IMR-90 (cell line): ENCODE results near the gene CMBL. TPM values are rescaled to one million over a fixed set of nuclear protein-coding genes. Genes with fewer than 3 reads are reported as not detected.

Experiments used
- ATAC-seq: fragments of 200-7000 bp; cut with Tn5 transposase; 2 replicates; pipeline ENCODE4 v1.9.1; 2020; ENCODE audit warnings: low read depth, mild to moderate bottlenecking, moderate library complexity
- BruUV-seq: library from RNA; stranded (reverse); fragments of 400-500 nt; replicated peaks from 2 replicates; lab custom pipeline; 2021; lab: Mats Ljungman, UMichigan
- CTCF ChIA-PET: fragments of 300-600 bp; formaldehyde crosslinking; extraction: SDS; loops from one replicate; lab custom pipeline; 2021; ENCODE audit warnings: antibody characterized with exemption; lab: Yijun Ruan, JAX
- POLR2A ChIA-PET: fragments of 300-600 bp; sonication (Branson Sonifier 250); formaldehyde crosslinking; loops from one replicate; lab custom pipeline; 2022; ENCODE audit warnings: antibody characterized with exemption; ENCODE audit not compliant: unreplicated experiment; lab: Charles Lee
- DNase-seq: peaks from one replicate; pipeline ENCODE4 v3.0.0; 2013
- H2AFZ ChIP-seq: replicated peaks from 2 replicates; pipeline ENCODE3; 2013; ENCODE audit warnings: low read length, mild to moderate bottlenecking; ENCODE audit not compliant: poor library complexity
- H2AK5ac ChIP-seq: 2 replicates; pipeline ENCODE4 v1.6.1; 2013; ENCODE audit warnings: low read depth, low read length, inconsistent platforms
- H2AK9ac ChIP-seq: replicated peaks from 2 replicates; pipeline ENCODE3; 2013; ENCODE audit warnings: mild to moderate bottlenecking, low read depth, low read length, moderate library complexity; ENCODE audit not compliant: poor library complexity
- H2BK120ac ChIP-seq: 2 replicates; pipeline ENCODE4 v1.6.1; 2013; ENCODE audit warnings: low read depth, low read length, inconsistent platforms
- H2BK15ac ChIP-seq: 3 replicates; pipeline ENCODE4 v1.6.1; 2013; ENCODE audit warnings: low read depth, low read length, inconsistent platforms
- H2BK20ac ChIP-seq: 2 replicates; pipeline ENCODE4 v1.6.1; 2013; ENCODE audit warnings: low read depth, mild to moderate bottlenecking, inconsistent platforms, low read length, moderate library complexity
- H2BK5ac ChIP-seq: 2 replicates; pipeline ENCODE4 v1.6.1; 2013; ENCODE audit warnings: mild to moderate bottlenecking, low read depth, low read length, inconsistent platforms; ENCODE audit not compliant: poor library complexity, severe bottlenecking
- H3K14ac ChIP-seq: replicated peaks from 2 replicates; pipeline ENCODE4 v1.6.1; 2013; ENCODE audit warnings: low read depth, low read length, inconsistent platforms
- H3K18ac ChIP-seq: 2 replicates; pipeline ENCODE4 v1.6.1; 2013; ENCODE audit warnings: low read depth, low read length, control low read depth
- H3K23ac ChIP-seq: 2 replicates; pipeline ENCODE4 v1.6.1; 2013; ENCODE audit warnings: low read depth, low read length, inconsistent platforms
- H3K27ac ChIP-seq: 2 replicates; pipeline ENCODE4 v1.5.1; 2013; ENCODE audit warnings: mild to moderate bottlenecking, control low read depth, low read length; ENCODE audit not compliant: insufficient read depth
- H3K27me3 ChIP-seq: 2 replicates; pipeline ENCODE4 v1.6.1; 2013; ENCODE audit warnings: low read length; ENCODE audit not compliant: control insufficient read depth, insufficient read depth
- H3K36me3 ChIP-seq: 2 replicates; pipeline ENCODE4 v1.6.1; 2013; ENCODE audit warnings: low read length, mixed read lengths; ENCODE audit not compliant: control insufficient read depth, insufficient read depth
- H3K4ac ChIP-seq: 2 replicates; pipeline ENCODE4 v1.6.1; 2013; ENCODE audit warnings: low read depth, low read length, inconsistent platforms
- H3K4me1 ChIP-seq: 2 replicates; pipeline ENCODE4 v1.6.1; 2013; ENCODE audit warnings: low read length, mixed read lengths; ENCODE audit not compliant: control insufficient read depth, insufficient read depth
- H3K4me2 ChIP-seq: 2 replicates; pipeline ENCODE4 v1.6.1; 2013; ENCODE audit warnings: low read depth, mild to moderate bottlenecking, control low read depth, low read length, moderate library complexity
- H3K4me3 ChIP-seq: 2 replicates; pipeline ENCODE4 v1.5.1; 2013; ENCODE audit warnings: low read depth, mild to moderate bottlenecking, control low read depth, low read length, moderate library complexity; ENCODE audit not compliant: insufficient read depth
- H3K56ac ChIP-seq: 2 replicates; pipeline ENCODE4 v1.6.1; 2013; ENCODE audit warnings: low read length, inconsistent platforms; ENCODE audit not compliant: insufficient read depth; ENCODE audit errors: extremely low read depth
- H3K79me1 ChIP-seq, 2 experiments: 2 replicates each; pipeline ENCODE4 v1.6.1; 2013; ENCODE audit warnings: low read length in 2 of 2, inconsistent platforms in 1 of 2, low read depth in 1 of 2
- H3K9ac ChIP-seq: 2 replicates; pipeline ENCODE4 v1.6.1; 2013; ENCODE audit warnings: low read depth, low read length, control low read depth
- H3K9me1 ChIP-seq: 2 replicates; pipeline ENCODE4 v1.6.1; 2013; ENCODE audit warnings: low read length, inconsistent platforms; ENCODE audit not compliant: insufficient read depth
- H3K9me3 ChIP-seq: 2 replicates; pipeline ENCODE4 v1.6.1; 2013; ENCODE audit warnings: low read length; ENCODE audit not compliant: control insufficient read depth, insufficient read depth
- H4K20me1 ChIP-seq: 2 replicates; pipeline ENCODE4 v1.6.1; 2013; ENCODE audit warnings: low read length, inconsistent platforms; ENCODE audit not compliant: insufficient read depth
- H4K5ac ChIP-seq: 2 replicates; pipeline ENCODE4 v1.6.1; 2013; ENCODE audit warnings: mild to moderate bottlenecking, low read depth, low read length, control low read depth
- H4K8ac ChIP-seq, 2 experiments: 2 replicates each; pipeline ENCODE4 v1.6.1; 2013; ENCODE audit warnings: low read depth in 2 of 2, low read length in 2 of 2, control low read depth in 1 of 2, inconsistent platforms in 1 of 2
- H4K91ac ChIP-seq: 2 replicates; pipeline ENCODE4 v1.6.1; 2013; ENCODE audit warnings: low read depth, low read length, inconsistent platforms; ENCODE audit not compliant: insufficient read depth
- MAZ ChIP-seq: IDR thresholded peaks from 2 replicates; pipeline ENCODE4 v1.6.1; 2012; ENCODE audit warnings: low read depth, mild to moderate bottlenecking, low read length, improper control_type of control experiment, moderate library complexity, borderline replicate concordance
- NFE2L2 ChIP-seq: fragments of 150-350 bp; IDR thresholded peaks from 2 replicates; pipeline ENCODE4 v1.6.1; 2016; ENCODE audit warnings: low read depth, mild to moderate bottlenecking, low read length
- RCOR1 ChIP-seq: IDR thresholded peaks from 2 replicates; pipeline ENCODE4 v1.6.1; 2012; ENCODE audit warnings: mild to moderate bottlenecking, low read length, improper control_type of control experiment; ENCODE audit not compliant: insufficient replicate concordance
- WGBS, 2 experiments: methylation state at CpG; one replicate each; pipeline versions ENCODE4 v1.1.5 to v1.1.7; 2013; ENCODE audit warnings: missing lambda C conversion rate in 2 of 2; ENCODE audit not compliant: insufficient read length in 1 of 2; ENCODE audit errors: extremely low coverage in 2 of 2; 5-methylcytosine and 5-hydroxymethylcytosine counted together
- dilution Hi-C: fragments of 300-500 bp; cut with HindIII; formaldehyde crosslinking; loops from one replicate; pipeline ENCODE4 v1.14.3; 2018; ENCODE audit warnings: low sequenced_read_pairs; ENCODE audit not compliant: unreplicated experiment
- in situ Hi-C: fragments of 300-500 bp; cut with MboI; formaldehyde crosslinking; loops from 3 replicates; pipeline ENCODE4 v1.14.3; 2019; ENCODE audit warnings: low sequenced_read_pairs, inconsistent platforms, mixed read lengths
- intact Hi-C: fragments of 100-400 bp; cut with micrococcal nuclease; formaldehyde crosslinking; loops from 2 replicates; pipeline ENCODE4 v1.10.0; 2022
- polyA plus RNA-seq, 3 experiments: library from polyadenylated mRNA; depleted of rRNA; stranded (reverse); fragments of >200 nt; gene quantifications; 2 replicates each; pipeline ENCODE4 v1.2.3, GENCODE V29; 2012; ENCODE audit warnings: low replicate concordance in 1 of 3
- total RNA-seq: library from RNA; depleted of rRNA; stranded (reverse); fragments of >200 nt; gene quantifications from 2 replicates; pipeline ENCODE4 v1.2.3, GENCODE V29; 2012
- TF ChIP-seq, protein P1 (sequence below): conservative IDR thresholded peaks from 2 replicates; pipeline ENCODE4 v1.5.1; 2012; ENCODE audit warnings: mild to moderate bottlenecking, low read depth, low read length, improper control_type of control experiment

The CMBL gene
- total and polyA plus RNA-seq, 2 of the 4 experiments (the other 2 are of a cell fraction): 5.0 to 26.3 TPM

DNA sequence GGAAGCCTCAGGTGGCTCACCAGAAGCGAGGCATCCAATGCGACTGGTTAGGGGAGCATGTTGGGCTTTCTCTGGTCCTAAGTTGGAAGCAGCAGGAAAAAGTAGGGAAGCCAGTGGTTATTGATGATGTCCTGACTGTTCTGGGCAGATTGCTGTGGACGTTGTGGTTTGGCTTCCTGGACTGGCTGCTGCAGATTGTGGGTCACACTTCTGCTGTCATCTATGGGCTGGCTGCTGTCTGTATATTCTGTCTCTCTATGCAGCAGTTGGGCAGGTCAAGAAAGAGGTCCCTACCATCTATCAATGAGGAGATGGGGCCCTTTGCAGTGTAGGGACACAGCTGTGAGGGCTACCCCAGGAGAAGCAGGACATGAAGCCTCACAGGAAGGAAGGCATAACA is 32.3 kb upstream of the CMBL start:
- Histone ChIP-seq H3K14ac (no peak overlapping the region), H3K9me1 (no peaks in the 10 kb centered on the region), H4K20me1 (no peaks in the 10 kb centered on the region), H2BK20ac (no peak overlapping the region), H3K9ac (no peak overlapping the region), H3K56ac (no peak overlapping the region), H2AK5ac (no peak overlapping the region), H3K18ac (no peak overlapping the region), H2BK120ac (no peak overlapping the region), H2BK5ac (no peak overlapping the region), H3K27me3 (0 out of 2 replicates have a peak, but pooled peaks cover 2% of the 10 kb centered on the region), H4K5ac (no peak overlapping the region), H3K4me3 (no peak overlapping the region), H3K4ac (no peak overlapping the region), H3K79me1 (no peaks in the 10 kb centered on the region), H3K27ac (no peak overlapping the region), H2AK9ac (no peak overlapping the region), H4K91ac (no peak overlapping the region), H3K4me1 (no peaks in the 10 kb centered on the region), H3K36me3 (no peaks in the 10 kb centered on the region), H3K9me3 (no peaks in the 10 kb centered on the region), H2BK15ac (no peak overlapping the region), H3K23ac (no peak overlapping the region), H4K8ac (no peak overlapping the region), H3K4me2 (no peak overlapping the region), H2AFZ (no peak overlapping the region)
- no peak for DNase-seq
- WGBS, 2 experiments: 40% methylated on average over 1 of the region's 3 CpGs; no CpG with 5 or more reads in 1 of the 2 experiments
- intact Hi-C loops (no loop called here), dilution Hi-C loops (no loop called here), in situ Hi-C loops (no loop called here)
- ATAC-seq: no peak
- CTCF ChIA-PET: no interaction called here
- TF ChIP-seq MAZ (no peak), RCOR1 (no peak), NFE2L2 (no peak)
- TF ChIP-seq, protein P1, sequence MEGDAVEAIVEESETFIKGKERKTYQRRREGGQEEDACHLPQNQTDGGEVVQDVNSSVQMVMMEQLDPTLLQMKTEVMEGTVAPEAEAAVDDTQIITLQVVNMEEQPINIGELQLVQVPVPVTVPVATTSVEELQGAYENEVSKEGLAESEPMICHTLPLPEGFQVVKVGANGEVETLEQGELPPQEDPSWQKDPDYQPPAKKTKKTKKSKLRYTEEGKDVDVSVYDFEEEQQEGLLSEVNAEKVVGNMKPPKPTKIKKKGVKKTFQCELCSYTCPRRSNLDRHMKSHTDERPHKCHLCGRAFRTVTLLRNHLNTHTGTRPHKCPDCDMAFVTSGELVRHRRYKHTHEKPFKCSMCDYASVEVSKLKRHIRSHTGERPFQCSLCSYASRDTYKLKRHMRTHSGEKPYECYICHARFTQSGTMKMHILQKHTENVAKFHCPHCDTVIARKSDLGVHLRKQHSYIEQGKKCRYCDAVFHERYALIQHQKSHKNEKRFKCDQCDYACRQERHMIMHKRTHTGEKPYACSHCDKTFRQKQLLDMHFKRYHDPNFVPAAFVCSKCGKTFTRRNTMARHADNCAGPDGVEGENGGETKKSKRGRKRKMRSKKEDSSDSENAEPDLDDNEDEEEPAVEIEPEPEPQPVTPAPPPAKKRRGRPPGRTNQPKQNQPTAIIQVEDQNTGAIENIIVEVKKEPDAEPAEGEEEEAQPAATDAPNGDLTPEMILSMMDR: no peak
- POLR2A ChIA-PET: no interaction called here
- BruUV-seq: no TSS peak
